Subcutaneous abdominal adipose tissue (tissue), 5 donors: Measurements from ENCODE around the gene NOD1.
"Not testable (repeated sequence)": the region's sequence is repeated elsewhere in the genome, so short reads cannot be mapped to it uniquely, and the experiment has no call there.

Experiments used
- H3K27ac ChIP-seq: one replicate; pipeline ENCODE4 v1.7.0; 2013; ENCODE audit warnings: low read depth, mild to moderate bottlenecking, inconsistent platforms, low read length, moderate library complexity
- H3K27me3 ChIP-seq, 5 donors: one replicate each; pipeline ENCODE4 v1.7.0; 2013; ENCODE audit warnings: low read length in 5 of 5, inconsistent platforms in 1 of 5; ENCODE audit not compliant: control insufficient read depth in 5 of 5, insufficient read depth in 4 of 5
- H3K36me3 ChIP-seq, 5 donors: one replicate each; pipeline ENCODE4 v1.7.0; 2013; ENCODE audit warnings: low read length in 5 of 5; ENCODE audit not compliant: control insufficient read depth in 5 of 5, insufficient read depth in 5 of 5
- H3K4me1 ChIP-seq, 5 donors: one replicate each; pipeline ENCODE4 v1.7.0; 2013; ENCODE audit warnings: low read length in 5 of 5, mild to moderate bottlenecking in 3 of 5, moderate library complexity in 1 of 5; ENCODE audit not compliant: control insufficient read depth in 5 of 5, insufficient read depth in 5 of 5
- H3K4me3 ChIP-seq, 5 donors: one replicate each; pipeline ENCODE4 v1.7.0; 2013; ENCODE audit warnings: low read length in 5 of 5, low read depth in 1 of 5
- H3K9ac ChIP-seq, 5 donors: one replicate each; pipeline ENCODE4 v1.7.0; 2013; ENCODE audit warnings: low read length in 5 of 5, mild to moderate bottlenecking in 4 of 5, moderate library complexity in 3 of 5
- H3K9me3 ChIP-seq, 5 donors: one replicate each; pipeline ENCODE4 v1.7.0; 2013; ENCODE audit warnings: low read length in 5 of 5; ENCODE audit not compliant: control insufficient read depth in 5 of 5
- donor health status: healthy.
- donor health status: healthy.
- donor health status: healthy.
- donor health status: healthy.
- donor health status: healthy.

The NOD1 gene

GRCh38 chr7:30424506-30424905 is 54.1 kb downstream of the NOD1 start:
- Histone ChIP-seq H3K27ac (no peak overlapping the region), H3K36me3 (peaks cover 3 to 51% (median 44%) of the 10 kb centered on the region in 5 donors), H3K4me1 (peaks cover 0 to 26% (median 16%) of the 10 kb centered on the region in 5 donors), H3K4me3 (no peak overlapping the region), H3K9ac (no peak overlapping the region), H3K9me3 (no peaks in the 10 kb centered on the region), H3K27me3 (no peaks in the 10 kb centered on the region)

GRCh38 chr7:30423788-30424505 is 54.6 kb downstream of the NOD1 start:
- H3K9ac ChIP-seq, result no peak overlapping the region
- H3K36me3 ChIP-seq, result peaks cover 3 to 47% (median 40%) of the 10 kb centered on the region in 5 donors
- H3K4me3 ChIP-seq, result no peak overlapping the region
- no peaks in the 10 kb centered on the region for H3K9me3 ChIP-seq
- H3K27ac ChIP-seq, result no peak overlapping the region
- peaks cover 0 to 21% (median 11%) of the 10 kb centered on the region in 5 donors for H3K4me1 ChIP-seq
- H3K27me3 ChIP-seq, result no peaks in the 10 kb centered on the region

GRCh38 chr7:30422922-30423321 is 55.7 kb downstream of the NOD1 start:
- Histone ChIP-seq H3K4me1 (peaks cover 0 to 10% (median 5%) of the 10 kb centered on the region in 5 donors), H3K9me3 (no peaks in the 10 kb centered on the region), H3K4me3 (no peak overlapping the region), H3K36me3 (peaks cover 3 to 42% (median 37%) of the 10 kb centered on the region in 5 donors), H3K27me3 (no peaks in the 10 kb centered on the region), H3K9ac (no peak overlapping the region), H3K27ac (no peak overlapping the region)

- Histone ChIP-seq H3K9ac (no peak overlapping the region), H3K4me1 (peaks cover 0 to 5% (median 0%) of the 10 kb centered on the region in 5 donors), H3K4me3 (no peak overlapping the region), H3K27me3 (no peaks in the 10 kb centered on the region), H3K27ac (no peak overlapping the region), H3K9me3 (no peaks in the 10 kb centered on the region), H3K36me3 (peaks cover 3 to 31% (median 29%) of the 10 kb centered on the region in 5 donors)
Measured at GRCh38 chr7:30421647-30422196, 56.9 kb downstream of the NOD1 start.

GRCh38 chr7:30420662-30421061 is 57.9 kb downstream of the NOD1 start:
- Histone ChIP-seq H3K4me1 (peaks cover 0 to 5% (median 0%) of the 10 kb centered on the region in 5 donors), H3K27me3 (no peaks in the 10 kb centered on the region), H3K4me3 (no peak overlapping the region), H3K9ac (no peak overlapping the region), H3K9me3 (no peaks in the 10 kb centered on the region), H3K36me3 (peaks cover 2 to 20% (median 19%) of the 10 kb centered on the region in 5 donors), H3K27ac (no peak overlapping the region)

GRCh38 chr7:30420080-30420479 is 58.5 kb downstream of the NOD1 start:
- not testable (repeated sequence) for H3K4me3 ChIP-seq, H3K9ac ChIP-seq, H3K27ac ChIP-seq, H3K4me1 ChIP-seq, H3K9me3 ChIP-seq, H3K27me3 ChIP-seq
- peaks cover 0 to 14% (median 13%) of the 10 kb centered on the region in 5 donors for H3K36me3 ChIP-seq

GRCh38 chr7:30413864-30414263 is 64.7 kb downstream of the NOD1 start:
- no peaks in the 10 kb centered on the region for H3K9me3 ChIP-seq
- no peak overlapping the region for H3K27ac ChIP-seq
- no peaks in the 10 kb centered on the region for H3K27me3 ChIP-seq
- H3K4me3 ChIP-seq, result no peak overlapping the region
- H3K9ac ChIP-seq, result no peak overlapping the region
- peaks cover 0 to 16% (median 6%) of the 10 kb centered on the region in 5 donors for H3K4me1 ChIP-seq
- no peaks in the 10 kb centered on the region for H3K36me3 ChIP-seq

GRCh38 chr7:30412782-30413504 is 65.6 kb downstream of the NOD1 start:
- Histone ChIP-seq H3K9me3 (no peaks in the 10 kb centered on the region), H3K27ac (no peak overlapping the region), H3K36me3 (no peaks in the 10 kb centered on the region), H3K27me3 (no peaks in the 10 kb centered on the region), H3K4me3 (no peak overlapping the region), H3K4me1 (peaks cover 0 to 16% (median 6%) of the 10 kb centered on the region in 5 donors), H3K9ac (no peak overlapping the region)

GRCh38 chr7:30411897-30412296 is 66.7 kb downstream of the NOD1 start:
- H3K9ac ChIP-seq, result no peak overlapping the region
- no peaks in the 10 kb centered on the region for H3K36me3 ChIP-seq
- no peak overlapping the region for H3K4me3 ChIP-seq
- no peak overlapping the region for H3K27ac ChIP-seq
- H3K27me3 ChIP-seq, result no peaks in the 10 kb centered on the region
- peaks cover 0 to 16% (median 6%) of the 10 kb centered on the region in 5 donors for H3K4me1 ChIP-seq
- no peaks in the 10 kb centered on the region for H3K9me3 ChIP-seq

- H3K4me3 ChIP-seq, result no peak overlapping the region
- H3K36me3 ChIP-seq, result no peaks in the 10 kb centered on the region
- no peak overlapping the region for H3K9ac ChIP-seq
- no peaks in the 10 kb centered on the region for H3K9me3 ChIP-seq
- no peaks in the 10 kb centered on the region for H3K27me3 ChIP-seq
- H3K27ac ChIP-seq, result no peak overlapping the region
- H3K4me1 ChIP-seq, result peaks cover 0 to 16% (median 6%) of the 10 kb centered on the region in 5 donors
Measured at GRCh38 chr7:30411173-30411572, 67.4 kb downstream of the NOD1 start.
